HepG2 (cell line): ENCODE data around the gene NEK8. TPM values are rescaled to one million over a fixed set of nuclear protein-coding genes. Genes with fewer than 3 reads are reported as not detected.
A peak's percentile ranks its signal among the peaks of the same experiment; 100 is the strongest.

Source experiments
- FOXA3 ChIP-seq: IDR thresholded peaks from 2 replicates; pipeline ENCODE4 v1.6.1; 2016; ENCODE audit warnings: missing genetic modification reagents, missing compliant biosample characterization
- GATAD2A ChIP-seq: IDR thresholded peaks from 2 replicates; pipeline ENCODE4 v1.6.1; 2016
- MTF1 ChIP-seq: sonication (generic); formaldehyde crosslinking; IDR thresholded peaks from 2 replicates; pipeline ENCODE4 v1.5.0; 2020; ENCODE audit warnings: missing genetic modification reagents
- NR1H2 ChIP-seq: sonication (generic); formaldehyde crosslinking; IDR thresholded peaks from 2 replicates; pipeline ENCODE4 v1.8.1; 2022; ENCODE audit warnings: low read depth, missing genetic modification reagents, borderline replicate concordance
- PHF20 ChIP-seq: sonication (generic); formaldehyde crosslinking; IDR thresholded peaks from 2 replicates; pipeline ENCODE4 v1.5.0; 2020; ENCODE audit warnings: mild to moderate bottlenecking, missing genetic modification reagents
- ZBED4 ChIP-seq: sonication (generic); formaldehyde crosslinking; IDR thresholded peaks from 2 replicates; pipeline ENCODE4 v1.4.0; 2020; ENCODE audit warnings: missing genetic modification reagents, borderline replicate concordance
- ZBTB2 ChIP-seq: sonication (generic); formaldehyde crosslinking; IDR thresholded peaks from 2 replicates; pipeline ENCODE4 v1.8.0; 2022; ENCODE audit warnings: low read depth, missing genetic modification reagents
- ZBTB4 ChIP-seq: sonication (generic); formaldehyde crosslinking; IDR thresholded peaks from 2 replicates; pipeline ENCODE4 v1.4.0; 2020; ENCODE audit warnings: missing genetic modification reagents, mild to moderate bottlenecking, borderline replicate concordance
- ZNF234 ChIP-seq: sonication (generic); formaldehyde crosslinking; conservative IDR thresholded peaks from 2 replicates; pipeline ENCODE4 v1.5.1; 2020; ENCODE audit warnings: mild to moderate bottlenecking, missing genetic modification reagents
- ZNF276 ChIP-seq: sonication (generic); formaldehyde crosslinking; IDR thresholded peaks from 2 replicates; pipeline ENCODE4 v1.4.0; 2020; ENCODE audit warnings: mild to moderate bottlenecking, low read depth, missing genetic modification reagents
- ZNF687 ChIP-seq: sonication (generic); formaldehyde crosslinking; IDR thresholded peaks from 2 replicates; pipeline ENCODE4 v1.5.1; 2020; ENCODE audit warnings: mild to moderate bottlenecking, missing genetic modification reagents, moderate library complexity
- ZSCAN31 ChIP-seq: sonication (generic); formaldehyde crosslinking; IDR thresholded peaks from 2 replicates; pipeline ENCODE4 v1.5.0; 2020; ENCODE audit warnings: low read depth, mild to moderate bottlenecking, missing genetic modification reagents
- polyA plus RNA-seq, 8 experiments: library from polyadenylated mRNA; depleted of rRNA in 3 of 8; stranded (reverse) in 7 of 8; unstranded in 1 of 8; fragments of >200 nt; fragmentation: Illumina TruSeq in 4 of 8; extraction: Trizol in 4 of 8; gene quantifications; 2 replicates each; pipeline versions ENCODE4 v1.2.1 to v1.2.3, GENCODE V29; 2011 to 2016; ENCODE audit warnings: low read depth in 4 of 8, missing spikeins in 1 of 8, mixed read lengths in 1 of 8; ENCODE audit not compliant: insufficient read depth in 1 of 8
- total RNA-seq, 5 experiments: library from RNA; depleted of rRNA; stranded (reverse); fragments of >200 nt; fragmentation: Illumina TruSeq; extraction: Trizol; gene quantifications; 2 replicates each; pipeline ENCODE4 v1.2.3, GENCODE V29; 2016; ENCODE audit warnings: low read depth in 1 of 5

Gene NEK8
- total and polyA plus RNA-seq, 2 of the 13 experiments (the other 11 are each of a cell fraction or from before 2014, with no cell fraction given): 5.8 to 13.5 TPM

GRCh38 chr17:28728364-28729200 lies at the start of gene NEK8 (continued):
- TF ChIP-seq ZNF687 (CRISPR knock-in tag): peak; percentile 76
- TF ChIP-seq ZNF234 (CRISPR knock-in tag): no peak
- 0 out of 2 replicates have a peak, but pooled peaks have one; percentile 77 for TF ChIP-seq NR1H2
- TF ChIP-seq ZSCAN31 (CRISPR knock-in tag): 0 out of 2 replicates have a peak, but pooled peaks have one; percentile 68
- peak; percentile 56 for TF ChIP-seq ZBTB2 (CRISPR knock-in tag)
- peak; percentile 53; the same call in 1 of the 2 replicates for TF ChIP-seq ZBTB4 (CRISPR knock-in tag)
- TF ChIP-seq ZBED4 (CRISPR knock-in tag): 0 out of 2 replicates have a peak, but pooled peaks have one; percentile 36
- TF ChIP-seq MTF1 (CRISPR knock-in tag): no peak
- TF ChIP-seq ZNF276: peak; percentile 61; the same call in 1 of the 2 replicates
- TF ChIP-seq GATAD2A: 0 out of 2 replicates have a peak, but pooled peaks have one; percentile 9
- 0 out of 2 replicates have a peak, but pooled peaks have one; percentile 4 for TF ChIP-seq FOXA3 (CRISPR knock-in tag)
- peak; percentile 65 for TF ChIP-seq PHF20 (CRISPR knock-in tag)
